Spleen (tissue), 7 donors: ENCODE data around the gene AMOTL1.

Source experiments
- POLR2A ChIP-seq, 3 donors: fragments of 450-650 bp; IDR thresholded peaks; one replicate each; pipeline ENCODE4 v1.5.1; 2017; ENCODE audit warnings: antibody characterized with exemption in 3 of 3, mild to moderate bottlenecking in 1 of 3
- POLR2AphosphoS5 ChIP-seq, 3 donors: sonication (generic); formaldehyde crosslinking; IDR thresholded peaks; one replicate each; pipeline ENCODE4 v1.5.1; 2017; ENCODE audit warnings: antibody characterized with exemption in 3 of 3
- TF ChIP-seq, protein P1 (sequence below), 11 experiments: fragments of 200-600 bp in 7 of 11; fragments of 450-650 bp in 4 of 11; sonication (generic) in 4 of 11; IDR thresholded peaks in 8 of 11; conservative IDR thresholded peaks in 3 of 11; 1 replicate in 7 of 11; 2 replicates in 4 of 11; pipeline versions ENCODE4 v1.4.0 to v1.8.0; 2016 to 2021; ENCODE audit warnings: antibody characterized with exemption in 11 of 11, inconsistent platforms in 4 of 11, mild to moderate bottlenecking in 1 of 11
- donor health status: DM: no; HTN: no; CAD: no; lungs with moderate emphysema.
- donor health status: DM: no; HTN: no; CAD: no.
- donor health status: DM: no; HTN: no; CAD: no.

- TF ChIP-seq POLR2AphosphoS5 (IDR thresholded peaks at IDR 0.05) (no peak), POLR2A (IDR thresholded peaks at IDR 0.05) (no peak)
- TF ChIP-seq, protein P1, sequence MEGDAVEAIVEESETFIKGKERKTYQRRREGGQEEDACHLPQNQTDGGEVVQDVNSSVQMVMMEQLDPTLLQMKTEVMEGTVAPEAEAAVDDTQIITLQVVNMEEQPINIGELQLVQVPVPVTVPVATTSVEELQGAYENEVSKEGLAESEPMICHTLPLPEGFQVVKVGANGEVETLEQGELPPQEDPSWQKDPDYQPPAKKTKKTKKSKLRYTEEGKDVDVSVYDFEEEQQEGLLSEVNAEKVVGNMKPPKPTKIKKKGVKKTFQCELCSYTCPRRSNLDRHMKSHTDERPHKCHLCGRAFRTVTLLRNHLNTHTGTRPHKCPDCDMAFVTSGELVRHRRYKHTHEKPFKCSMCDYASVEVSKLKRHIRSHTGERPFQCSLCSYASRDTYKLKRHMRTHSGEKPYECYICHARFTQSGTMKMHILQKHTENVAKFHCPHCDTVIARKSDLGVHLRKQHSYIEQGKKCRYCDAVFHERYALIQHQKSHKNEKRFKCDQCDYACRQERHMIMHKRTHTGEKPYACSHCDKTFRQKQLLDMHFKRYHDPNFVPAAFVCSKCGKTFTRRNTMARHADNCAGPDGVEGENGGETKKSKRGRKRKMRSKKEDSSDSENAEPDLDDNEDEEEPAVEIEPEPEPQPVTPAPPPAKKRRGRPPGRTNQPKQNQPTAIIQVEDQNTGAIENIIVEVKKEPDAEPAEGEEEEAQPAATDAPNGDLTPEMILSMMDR (IDR thresholded peaks at IDR 0.05 in 8 of 11, conservative IDR thresholded peaks at IDR 0.05 in 3 of 11): no peak
Observed at GRCh38 chr11:94742665-94743064, 25.5 kb upstream of the AMOTL1 start.
